Skin epidermis (tissue), 12 donors: ENCODE results near the gene GOLT1B.

Source experiments
- H3K27ac ChIP-seq, 21 experiments: fragments of 200-600 bp; sonication (generic) in 11 of 21; one replicate each; pipeline ENCODE4 v1.5.0; 2020; ENCODE audit warnings: mild to moderate bottlenecking in 3 of 21, inconsistent platforms in 2 of 21, moderate library complexity in 2 of 21
- H3K4me3 ChIP-seq, 7 experiments: fragments of 200-600 bp; sonication (generic) in 2 of 7; one replicate each; pipeline ENCODE4 v1.5.0; 2020; ENCODE audit warnings: inconsistent platforms in 2 of 7, mild to moderate bottlenecking in 2 of 7, moderate library complexity in 1 of 7

The GOLT1B gene

DNA sequence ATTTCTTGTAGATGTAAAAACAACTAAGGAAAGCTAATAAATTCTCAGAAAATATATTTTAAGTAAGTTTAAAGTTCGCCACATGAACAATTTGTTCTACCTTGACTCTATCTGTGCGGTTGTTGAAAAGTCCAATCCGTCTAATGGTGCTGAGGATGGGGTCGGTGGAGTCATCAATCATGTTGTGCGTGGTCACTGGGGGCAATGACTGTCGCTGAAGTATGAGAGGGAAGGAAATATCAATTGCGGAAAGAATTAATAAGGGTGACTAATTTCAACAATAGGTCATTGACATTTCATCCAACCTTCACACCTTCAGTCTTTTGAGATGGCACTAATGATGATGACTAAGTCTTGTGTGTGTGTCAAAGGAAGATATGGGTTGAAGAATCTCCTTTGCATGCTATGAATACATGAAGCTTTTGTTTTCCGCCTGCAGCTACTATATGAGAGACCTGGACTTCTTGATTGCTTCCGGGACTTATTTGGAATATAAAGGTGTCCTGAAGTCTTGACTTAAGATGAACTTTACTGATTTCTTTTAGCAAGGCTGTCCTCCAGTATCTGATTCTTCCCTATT lies 56.6 kb downstream of the GOLT1B start:
- Histone ChIP-seq H3K27ac (no peak overlapping the region), H3K4me3 (no peak overlapping the region)

GRCh38 chr12:21559855-21560569 lies 58.4 kb downstream of the GOLT1B start:
- H3K27ac ChIP-seq = no peak overlapping the region
- no peak overlapping the region for H3K4me3 ChIP-seq

GRCh38 chr12:21561158-21561557 lies 59.6 kb downstream of the GOLT1B start:
- no peak overlapping the region for H3K4me3 ChIP-seq
- no peak overlapping the region for H3K27ac ChIP-seq

DNA sequence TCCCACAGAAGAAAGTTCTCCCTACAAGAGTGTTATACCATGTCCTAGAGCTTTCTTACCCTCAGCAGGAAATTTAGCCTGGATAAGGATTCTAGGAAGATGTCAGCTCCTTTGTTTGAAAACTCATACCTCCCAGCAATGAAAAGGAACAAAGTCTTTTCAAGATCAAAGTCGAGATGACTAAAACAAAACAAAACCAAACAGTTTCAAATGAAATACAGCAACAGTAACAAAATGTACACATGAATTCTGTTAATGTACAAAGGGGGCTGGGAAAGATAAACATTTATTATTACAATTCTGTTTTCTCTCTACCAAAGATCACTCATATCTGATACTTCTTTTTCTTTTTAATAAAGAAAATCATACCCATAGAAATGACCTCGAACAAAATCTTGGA lies 61.3 kb downstream of the GOLT1B start:
- Histone ChIP-seq H3K4me3 (no peak overlapping the region), H3K27ac (no peak overlapping the region)

DNA sequence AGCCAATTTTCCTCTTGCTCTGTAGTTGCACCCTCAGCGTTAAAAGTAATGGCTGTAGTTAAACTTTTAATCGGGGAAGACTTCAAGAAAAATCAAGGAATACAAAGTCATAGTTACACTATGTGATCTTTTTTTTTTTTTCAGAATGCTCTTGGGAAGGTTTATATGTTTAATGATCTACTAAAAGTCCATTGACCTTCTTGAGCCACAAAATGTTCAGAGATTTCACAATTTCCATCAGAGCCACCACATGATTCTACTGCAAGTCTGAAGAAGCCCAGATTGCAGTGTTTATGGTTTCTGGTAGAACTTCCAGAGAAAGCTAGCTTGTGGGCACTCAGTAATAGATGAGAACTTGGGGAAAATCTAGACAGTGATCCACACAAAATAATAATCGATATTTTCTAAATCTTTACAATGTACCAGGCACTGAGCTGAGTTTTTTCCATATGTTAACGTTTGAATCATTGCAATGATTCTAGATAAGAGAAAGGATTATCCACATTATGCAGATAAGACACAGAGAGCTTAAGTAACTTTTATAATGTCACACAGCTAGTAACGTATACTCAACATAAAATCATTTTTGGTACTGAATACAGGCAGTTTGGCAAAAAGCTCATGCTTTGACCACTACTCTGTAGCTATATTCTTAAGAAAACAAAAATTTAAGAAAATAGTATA lies 64.8 kb downstream of the GOLT1B start:
- H3K27ac ChIP-seq = no peak overlapping the region
- H3K4me3 ChIP-seq = no peak overlapping the region

- H3K4me3 ChIP-seq = no peak overlapping the region
- H3K27ac ChIP-seq = no peak overlapping the region
These were observed 65.4 kb downstream of the GOLT1B start for GRCh38 chr12:21566907-21567394.
